GM19452 (cell line): ENCODE data around the gene TAS2R31.
"Not testable (repeated sequence)": the region's sequence is repeated elsewhere in the genome, so short reads cannot be mapped to it uniquely, and the experiment has no call there.

Source experiments
- ATAC-seq: cut with Tn5 transposase; IDR thresholded peaks from one replicate; pipeline ENCODE4 v1.9.1; 2021; ENCODE audit not compliant: unreplicated experiment

TAS2R31 gene, protein sequence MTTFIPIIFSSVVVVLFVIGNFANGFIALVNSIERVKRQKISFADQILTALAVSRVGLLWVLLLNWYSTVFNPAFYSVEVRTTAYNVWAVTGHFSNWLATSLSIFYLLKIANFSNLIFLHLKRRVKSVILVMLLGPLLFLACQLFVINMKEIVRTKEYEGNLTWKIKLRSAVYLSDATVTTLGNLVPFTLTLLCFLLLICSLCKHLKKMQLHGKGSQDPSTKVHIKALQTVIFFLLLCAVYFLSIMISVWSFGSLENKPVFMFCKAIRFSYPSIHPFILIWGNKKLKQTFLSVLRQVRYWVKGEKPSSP

DNA sequence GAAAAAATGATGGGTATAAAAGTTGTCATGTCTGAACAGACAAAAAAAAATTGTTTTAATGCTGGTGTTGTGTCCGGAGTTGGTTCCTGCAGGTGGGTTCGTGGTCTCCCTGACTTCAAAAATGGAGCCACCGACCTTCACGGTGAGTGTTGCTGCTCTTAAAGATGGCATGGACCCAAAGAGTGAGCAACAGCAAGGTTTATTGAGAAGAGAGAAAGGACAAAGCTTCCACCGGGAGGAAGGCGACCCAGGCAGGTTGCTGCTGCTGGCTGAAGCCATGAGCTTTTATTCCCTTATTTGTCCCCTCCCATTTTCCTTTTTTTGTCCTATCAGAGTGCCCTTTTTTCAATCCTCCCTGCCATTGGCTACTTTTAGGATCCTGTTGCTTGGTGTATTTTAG lies at the start of gene TAS2R31:
TSS of gene TAS2R31 (minus strand) at position 101 of the 400 bp plus-strand sequence. CDS start at position 29, 72 bp downstream.
- ATAC-seq: no peak

DNA sequence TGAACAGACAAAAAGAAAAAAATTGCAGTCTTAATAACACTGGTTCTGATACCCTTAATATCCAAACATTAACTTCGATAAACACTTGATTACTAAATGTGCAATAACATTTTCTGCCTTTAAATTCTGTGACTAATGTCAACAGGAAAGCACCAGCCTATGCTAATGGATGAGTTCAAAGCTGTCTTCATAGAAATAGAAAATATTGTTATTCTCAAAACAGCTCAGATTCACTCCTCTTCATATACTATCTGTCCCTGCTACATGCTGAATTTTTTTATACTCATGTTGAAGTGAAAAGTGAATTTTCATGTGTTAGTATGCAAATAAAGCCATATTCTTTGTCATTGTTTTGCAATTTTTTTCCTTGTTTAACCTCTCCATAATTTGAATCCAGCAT lies 47.0 kb upstream of the TAS2R31 start:
- ATAC-seq: no peak

DNA sequence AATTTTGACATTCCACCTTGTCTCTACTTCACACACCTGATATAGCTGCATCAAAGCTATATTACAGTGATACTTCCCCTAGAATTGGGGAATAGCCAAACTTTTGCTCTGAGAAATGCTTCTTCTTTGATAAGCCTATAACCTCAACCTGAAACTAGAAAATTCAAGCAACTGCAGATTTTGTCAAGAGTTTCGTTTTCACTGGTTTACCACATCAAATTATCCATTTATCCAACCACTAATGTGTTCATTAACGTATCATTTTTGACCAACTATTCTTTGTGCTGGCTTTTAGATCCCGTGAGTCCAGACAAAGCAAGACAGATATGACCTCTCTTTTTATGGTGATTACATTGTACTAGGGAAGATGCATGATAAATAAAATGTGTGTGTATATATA lies 44.4 kb upstream of the TAS2R31 start:
- ATAC-seq: no peak

DNA sequence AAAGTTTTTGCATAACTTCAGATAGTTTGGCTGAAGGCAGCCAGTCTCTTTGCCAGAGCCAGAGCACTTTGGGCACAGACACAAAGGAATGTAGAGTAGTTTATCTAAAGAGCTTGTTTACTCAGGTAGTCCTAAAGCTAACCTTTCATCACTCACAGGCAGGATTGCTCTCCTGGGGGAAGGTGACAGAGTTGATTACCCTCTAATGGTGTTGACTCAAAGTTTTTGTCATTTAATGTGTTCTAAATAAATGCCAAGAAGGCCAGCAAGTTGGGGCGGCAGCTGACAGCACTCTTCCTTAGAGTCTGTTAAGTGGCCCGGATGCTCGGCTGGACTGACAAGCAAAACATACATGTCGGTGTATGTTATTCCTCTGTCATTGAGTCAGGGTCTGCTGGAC lies 40.2 kb upstream of the TAS2R31 start:
- ATAC-seq: no peak

DNA sequence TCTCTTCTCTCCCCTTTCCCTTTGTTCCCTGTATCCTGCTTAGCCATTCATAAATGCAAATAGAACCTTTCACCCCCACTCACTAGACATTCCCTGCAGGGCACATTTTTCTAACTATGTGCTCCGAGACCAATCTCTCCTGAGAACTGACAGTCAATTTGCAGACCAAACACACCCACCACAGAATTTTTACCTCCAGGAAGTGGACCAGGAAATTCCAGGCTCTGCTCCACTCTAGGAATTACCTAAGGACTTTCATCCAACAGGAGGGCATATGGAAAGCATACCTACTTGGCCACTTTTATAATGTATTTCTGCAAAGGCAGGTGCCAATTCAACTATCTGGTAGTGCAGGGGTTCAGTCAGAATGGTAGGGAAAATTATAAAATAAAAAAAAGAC lies 39.8 kb upstream of the TAS2R31 start:
- no peak for ATAC-seq

DNA sequence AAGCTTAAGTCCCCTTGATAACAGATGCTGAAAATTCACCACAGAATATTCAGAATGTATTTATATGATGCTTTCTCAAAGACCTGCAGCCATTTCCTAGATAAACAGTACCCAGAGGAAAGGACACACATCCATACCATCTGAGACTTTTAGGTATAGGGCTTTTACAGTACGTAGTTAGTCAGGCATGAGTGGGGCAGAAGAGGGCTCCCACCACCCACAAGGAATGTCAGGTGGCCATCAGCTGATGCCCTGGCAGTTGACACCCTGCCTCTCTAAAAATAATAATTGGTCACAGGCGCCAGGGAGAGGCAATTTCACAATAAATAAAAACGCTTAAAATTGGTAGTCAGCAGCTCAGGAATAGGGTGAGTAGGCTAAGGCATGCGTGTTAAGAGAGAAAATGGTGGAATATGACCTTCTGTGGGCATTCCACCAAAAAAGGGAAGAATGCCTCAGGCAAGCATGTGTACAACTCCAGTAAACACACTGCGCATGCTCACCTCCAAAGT lies 38.7 kb upstream of the TAS2R31 start:
- no peak for ATAC-seq

DNA sequence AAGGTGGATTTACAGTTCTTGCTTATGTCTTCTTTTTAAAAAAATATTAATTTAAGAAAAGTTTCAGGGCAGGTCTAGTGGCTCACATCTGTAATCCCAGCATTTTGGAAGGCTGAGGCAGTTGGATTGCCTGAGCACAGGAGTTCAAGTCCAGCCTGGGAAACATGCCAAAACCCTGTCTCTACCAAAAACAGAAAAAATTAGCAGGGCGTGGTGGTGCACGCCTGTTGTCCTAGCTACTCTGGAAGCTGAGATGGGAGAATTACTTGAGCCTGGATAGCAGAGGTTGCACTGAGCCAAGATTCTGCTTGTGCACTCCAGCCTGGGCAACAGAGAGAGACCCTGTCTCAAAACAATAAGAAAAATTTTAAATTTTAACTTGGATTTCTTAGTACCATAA lies 36.3 kb upstream of the TAS2R31 start:
- no peak for ATAC-seq

DNA sequence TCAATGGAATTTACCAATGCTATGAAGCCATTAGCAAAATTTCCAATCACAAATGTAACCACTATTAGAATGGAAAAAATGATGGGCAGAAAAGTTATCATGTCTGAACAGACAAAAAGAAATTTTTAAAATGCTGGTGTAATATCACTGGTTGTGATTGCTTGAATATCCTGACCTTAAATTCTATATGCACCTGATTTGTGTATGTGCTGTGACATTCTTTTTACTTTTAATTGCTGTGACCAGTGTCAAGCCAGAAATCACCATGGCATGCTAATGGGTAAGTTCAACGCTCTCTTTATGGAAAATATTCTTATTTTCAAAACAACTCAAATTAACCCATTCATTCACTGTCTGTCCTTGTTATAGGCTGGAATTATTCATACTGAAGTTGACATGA lies 31.0 kb upstream of the TAS2R31 start, which contains the start of gene TAS2R46:
TSS of gene TAS2R46 (minus strand) at position 101 of the 400 bp plus-strand sequence. CDS start at position 101, 0 bp downstream.
- ATAC-seq: not testable (repeated sequence)

DNA sequence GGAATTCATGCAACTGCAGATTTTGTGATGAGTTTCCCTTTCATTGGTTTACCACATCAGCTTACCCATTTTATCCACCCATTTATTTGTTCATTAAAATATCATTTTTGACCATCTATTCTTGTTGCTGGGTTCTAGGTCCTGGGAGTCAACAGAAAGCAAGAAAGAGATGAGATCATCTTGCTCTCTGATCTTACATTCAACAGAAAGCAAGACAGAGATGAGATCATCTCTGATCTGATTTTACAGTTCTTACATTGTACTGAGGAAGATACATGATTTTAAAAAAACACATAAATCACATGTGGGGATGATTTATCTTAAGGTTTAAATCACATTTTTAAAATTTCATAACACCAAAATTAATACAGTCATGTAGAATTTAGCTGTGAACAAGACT lies 28.6 kb upstream of the TAS2R31 start:
- ATAC-seq: no peak

DNA sequence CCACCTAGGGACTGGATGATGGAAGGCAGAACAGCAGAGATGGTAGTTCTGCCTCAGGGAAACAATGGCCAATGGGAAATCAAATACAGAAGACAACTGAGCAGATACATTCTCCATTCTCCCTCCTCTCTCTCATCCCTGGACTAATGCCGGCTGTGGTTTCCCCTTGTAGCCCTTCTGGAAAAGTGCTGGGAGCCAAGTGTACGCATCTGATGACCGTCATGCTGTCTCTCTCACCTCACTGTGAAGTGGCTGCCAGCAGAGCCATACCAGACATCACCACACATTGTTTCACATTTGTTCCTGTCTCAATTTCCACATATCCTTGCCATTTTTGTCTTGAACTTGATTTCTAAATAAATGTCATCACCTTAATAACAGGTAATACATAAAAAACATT lies 27.8 kb upstream of the TAS2R31 start:
- no peak for ATAC-seq

DNA sequence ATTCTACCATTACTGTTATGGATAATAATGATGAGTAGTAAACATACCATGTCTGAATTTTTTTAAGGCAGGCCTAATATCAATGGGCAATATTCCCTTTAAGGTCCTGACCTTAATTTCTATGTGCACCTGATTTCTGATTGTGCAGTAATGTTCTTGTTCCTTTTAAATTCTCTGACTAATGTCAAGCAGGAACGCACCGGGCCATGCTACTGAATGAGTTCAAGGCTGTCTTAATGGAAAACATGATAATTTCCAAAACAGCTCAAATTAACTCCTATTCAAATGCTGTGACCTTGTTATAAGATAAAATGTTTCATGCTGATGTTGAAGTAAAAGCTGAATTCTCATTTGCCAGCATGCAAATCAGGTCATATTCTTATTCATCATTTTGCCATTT lies 24.1 kb upstream of the TAS2R31 start:
- ATAC-seq: no peak

DNA sequence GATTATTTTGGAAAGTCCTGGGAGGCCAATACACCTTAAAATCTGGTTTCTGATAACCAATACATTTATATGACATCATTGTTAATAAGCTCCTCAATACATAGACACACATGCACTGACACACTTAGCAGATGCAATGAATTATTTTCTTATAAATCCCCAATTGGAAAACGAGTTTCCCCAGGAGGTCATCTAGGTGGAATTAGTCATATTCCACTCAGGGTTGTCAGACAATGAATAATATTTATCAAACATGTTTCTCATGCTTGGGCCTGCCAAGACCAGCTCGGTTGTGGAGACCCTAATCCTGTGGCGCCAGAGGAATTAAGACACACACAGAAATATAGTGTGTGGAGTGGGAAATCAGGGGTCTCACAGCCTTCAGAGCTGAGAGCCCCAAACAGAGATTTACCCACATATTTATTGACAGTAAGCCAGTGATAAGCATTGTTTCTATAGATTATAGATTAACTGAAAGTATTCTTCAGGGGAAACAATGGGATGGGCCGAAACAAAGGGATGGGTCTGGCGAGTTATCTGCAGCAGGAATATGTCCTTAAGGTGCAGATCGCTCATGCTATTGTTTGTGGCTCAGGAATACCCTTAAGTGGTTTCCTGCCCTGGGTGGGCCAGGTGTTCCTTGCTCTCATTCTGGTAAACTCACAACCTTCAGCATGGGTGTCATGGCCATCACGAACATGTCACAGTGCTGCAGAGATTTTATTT lies 18.8 kb upstream of the TAS2R31 start:
- ATAC-seq: not testable (repeated sequence)

DNA sequence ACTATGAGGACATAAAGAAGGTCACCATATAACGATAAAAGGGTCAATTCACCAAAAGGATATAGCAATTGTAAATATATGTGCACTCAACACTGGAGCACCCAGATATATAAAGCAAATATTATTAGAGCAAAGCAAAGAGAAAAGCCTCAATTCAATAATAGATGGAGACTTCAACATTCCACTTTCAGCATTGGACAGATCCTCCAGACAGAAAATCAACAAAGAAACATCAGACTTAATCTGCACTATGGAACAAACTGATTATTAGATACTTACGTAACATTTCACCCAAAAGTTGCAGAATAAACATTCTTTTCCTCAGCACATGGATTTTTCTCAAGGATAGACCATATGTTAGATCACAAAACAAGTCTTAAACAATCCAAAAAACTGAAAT lies 10.2 kb upstream of the TAS2R31 start:
- ATAC-seq: not testable (repeated sequence)

DNA sequence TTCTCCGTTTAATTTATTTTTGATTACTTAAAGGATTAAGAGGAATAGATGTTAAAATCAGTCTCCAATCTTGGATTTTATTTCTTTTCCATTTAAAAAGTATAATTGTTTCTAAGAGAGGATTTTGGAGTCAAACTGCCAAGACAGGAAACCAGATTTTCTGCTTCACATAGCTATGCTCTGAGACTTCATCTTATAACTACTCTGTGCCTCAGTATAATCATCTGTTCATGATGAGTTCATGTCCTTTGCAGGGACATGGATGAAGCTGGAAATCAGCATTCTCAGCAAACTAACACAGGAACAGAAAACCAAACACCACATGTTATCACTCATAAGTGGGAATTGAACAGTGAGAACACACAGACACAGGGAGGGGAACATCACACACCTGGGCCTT lies 9.0 kb upstream of the TAS2R31 start:
- no peak for ATAC-seq

DNA sequence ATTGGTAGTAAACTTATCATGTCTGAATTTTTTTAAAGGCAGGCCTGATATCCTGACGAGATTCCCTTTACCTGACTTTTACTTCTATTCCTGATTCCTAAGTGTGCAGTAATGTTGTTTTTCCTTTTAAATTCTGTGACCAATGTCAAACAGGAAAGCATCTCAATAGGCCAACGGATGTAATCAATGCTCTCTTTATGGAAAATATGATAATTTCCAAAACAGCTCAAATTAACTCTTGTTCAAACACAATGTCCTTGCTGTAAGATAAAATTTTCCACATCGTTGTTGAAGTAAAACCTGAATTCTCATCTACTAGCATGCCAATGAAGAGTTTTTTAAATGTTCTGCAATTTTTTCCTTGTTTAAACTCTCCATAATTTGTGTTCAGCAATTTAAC lies 8.0 kb upstream of the TAS2R31 start:
- no peak for ATAC-seq

DNA sequence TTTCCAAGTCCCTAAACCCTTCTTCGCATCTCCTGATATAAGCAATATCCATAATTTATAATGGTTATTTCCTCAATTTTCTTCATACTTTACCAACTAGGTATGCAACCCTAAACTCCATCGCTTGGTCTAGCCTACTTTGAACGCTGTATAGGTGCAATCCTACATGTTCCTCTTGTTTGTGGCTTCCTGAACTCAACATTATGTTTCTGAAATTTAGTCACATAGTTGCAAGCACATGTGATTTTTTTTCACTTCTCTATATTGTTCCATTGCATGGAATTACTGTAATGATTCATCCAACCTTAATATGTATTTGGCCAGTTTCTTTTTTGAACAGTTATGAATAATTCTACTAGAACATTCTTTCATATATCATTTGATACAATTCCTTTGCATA lies 2.8 kb upstream of the TAS2R31 start:
- not testable (repeated sequence) for ATAC-seq

DNA sequence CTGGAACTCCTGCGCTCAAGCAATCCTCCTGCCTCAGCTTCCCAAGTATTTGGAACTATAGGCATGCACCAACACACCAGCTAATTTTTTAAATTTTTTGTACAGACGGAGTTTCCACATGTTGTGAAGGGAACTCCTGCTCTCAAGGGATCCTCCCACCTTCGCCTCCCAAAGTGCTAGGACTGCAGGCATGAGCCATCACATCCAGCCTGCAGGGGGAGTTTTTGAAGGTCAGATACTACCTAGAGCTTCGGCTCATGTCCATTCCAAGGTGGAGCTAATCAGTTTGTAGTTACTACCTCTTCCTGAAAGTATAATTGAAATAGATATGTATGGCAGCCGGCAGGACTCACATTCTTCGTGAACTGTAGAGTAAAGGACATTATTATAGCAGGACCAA lies 5.1 kb downstream of the TAS2R31 start:
- no peak for ATAC-seq

DNA sequence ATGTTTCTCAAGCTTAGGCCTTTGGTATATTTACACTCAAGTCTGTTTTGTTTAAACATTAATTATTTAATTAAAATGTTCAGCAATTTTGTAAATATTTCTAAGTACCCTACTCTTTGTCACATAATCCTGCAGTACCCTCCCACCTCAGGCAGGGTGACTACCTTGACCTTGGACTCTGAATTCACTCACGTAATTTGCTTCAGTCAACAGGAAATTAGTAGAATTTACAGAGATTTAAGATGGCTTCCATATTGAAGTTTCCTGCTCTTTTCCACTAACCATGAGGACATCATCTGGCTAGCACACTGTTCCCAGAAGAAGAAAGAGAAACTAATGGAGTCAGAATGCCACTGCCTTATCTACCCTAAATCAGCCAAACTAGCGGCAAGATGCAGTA lies 7.8 kb downstream of the TAS2R31 start:
- no peak for ATAC-seq

DNA sequence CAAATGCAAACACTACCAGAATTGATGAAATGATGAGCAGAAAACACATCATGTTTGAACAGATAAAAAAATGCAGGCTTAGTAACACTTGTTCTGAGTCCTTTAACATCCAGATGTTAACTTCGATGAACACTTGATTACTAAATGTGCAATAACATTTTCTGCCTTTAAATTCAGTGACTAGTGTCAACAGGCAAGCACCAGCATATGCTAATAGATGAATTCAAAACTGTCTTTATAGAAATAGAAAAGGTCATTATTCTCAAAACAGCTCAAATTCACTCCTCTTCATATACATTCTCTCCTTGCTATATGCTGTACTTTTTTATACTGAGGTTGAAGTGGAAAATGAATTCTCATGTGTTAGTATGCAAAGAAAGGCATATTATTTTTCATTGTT lies 8.7 kb downstream of the TAS2R31 start, which contains the start of gene TAS2R19:
TSS of gene TAS2R19 (minus strand) at position 101 of the 400 bp plus-strand sequence. CDS start at position 52, 49 bp downstream.
- ATAC-seq: no peak

DNA sequence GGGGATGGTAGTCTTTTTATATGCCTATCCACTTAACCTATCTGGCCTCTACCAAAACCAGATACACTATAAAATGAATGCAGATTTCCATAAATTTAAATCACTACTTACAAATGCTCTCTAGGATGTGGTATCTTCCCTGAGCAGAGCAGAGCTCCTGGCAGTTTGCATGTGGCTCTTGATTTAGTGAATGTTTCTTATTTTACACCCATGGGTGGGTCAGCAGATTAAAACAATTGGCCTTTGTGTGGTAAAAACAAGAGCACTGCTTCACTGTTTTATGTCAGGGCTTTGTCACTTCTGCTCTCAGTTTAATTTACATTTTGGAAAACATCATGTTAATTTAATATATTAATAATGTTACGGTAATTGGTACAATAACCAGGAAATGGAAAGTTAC lies 14.3 kb downstream of the TAS2R31 start:
- ATAC-seq: no peak

DNA sequence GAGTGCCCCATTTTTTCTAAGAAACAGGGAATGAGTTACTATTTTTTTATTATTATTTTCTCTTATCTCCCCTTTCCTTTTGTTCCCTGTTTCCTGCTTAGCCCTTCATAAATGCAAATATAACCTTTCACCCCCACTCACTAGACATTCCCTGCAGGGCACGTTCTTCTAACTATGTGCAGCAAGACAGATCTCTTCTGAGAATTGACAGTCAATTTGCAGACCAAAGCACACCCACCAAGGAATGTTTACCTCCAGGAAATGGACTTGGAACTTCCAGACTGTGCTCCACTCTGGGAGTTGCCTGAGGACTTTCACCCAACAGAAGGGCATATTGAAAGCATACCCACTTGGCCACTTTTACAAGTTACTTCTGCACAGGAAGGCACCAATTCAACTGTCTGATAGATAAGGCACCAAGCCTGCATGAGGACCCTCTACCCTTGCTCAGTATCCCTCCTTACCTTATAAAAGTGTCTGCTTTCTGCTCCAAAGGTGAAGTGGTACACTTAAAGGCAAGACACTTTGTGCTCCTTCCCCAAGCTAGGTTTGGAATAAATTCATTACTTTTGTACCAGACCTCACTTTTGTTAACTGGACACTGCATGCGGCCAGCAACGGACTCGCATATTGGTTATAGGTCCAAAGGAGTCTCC lies 15.3 kb downstream of the TAS2R31 start:
- no peak for ATAC-seq

DNA sequence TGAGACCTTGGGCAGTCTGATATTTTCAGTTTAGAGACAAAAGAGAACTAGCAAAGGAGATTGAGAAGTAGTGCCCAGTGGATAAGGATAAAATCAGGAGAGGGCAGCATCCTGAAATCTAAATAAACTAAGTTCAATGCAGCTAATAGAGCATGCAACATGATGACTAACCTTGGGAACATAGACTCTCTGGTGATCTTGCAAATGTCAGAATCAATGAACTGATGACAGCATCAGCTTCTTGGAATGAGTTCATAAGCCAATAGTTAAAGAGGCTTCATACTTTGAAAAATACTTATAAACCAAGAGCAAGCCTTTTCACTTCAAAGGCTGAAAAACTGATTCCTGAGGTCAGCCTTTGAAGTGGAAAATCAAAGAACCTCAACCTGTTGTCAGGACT lies 17.0 kb downstream of the TAS2R31 start:
- no peak for ATAC-seq
